Measurements from ENCODE around the gene SMAD5.

The SMAD5 gene

GRCh38 chr5:136198453-136198852, 65.8 kb downstream of the SMAD5 start:
- DNase-seq, result no peak

GRCh38 chr5:136199408-136199807, 66.8 kb downstream of the SMAD5 start:
- DNase-seq, result no peak

DNA sequence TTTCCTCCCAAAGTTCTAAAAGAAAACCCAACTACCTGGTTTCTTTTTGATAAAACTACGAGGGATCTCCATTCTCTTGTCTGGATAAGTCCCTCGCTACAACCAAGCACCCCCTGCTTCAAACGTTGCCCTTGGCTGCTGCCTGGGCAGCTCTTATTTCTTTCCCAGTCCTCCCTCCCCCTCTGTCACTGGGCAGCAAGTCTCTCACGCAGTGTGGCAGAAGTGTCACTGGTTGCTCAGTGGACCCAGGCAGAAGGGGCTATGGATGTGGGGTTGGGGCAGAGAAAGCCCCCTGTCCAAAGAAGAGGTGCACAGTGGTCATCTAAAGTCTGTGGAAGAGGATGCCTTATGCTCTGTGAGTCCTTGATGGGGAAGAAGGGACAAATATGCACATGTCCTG, 67.5 kb downstream of the SMAD5 start:
- no peak for DNase-seq

DNA sequence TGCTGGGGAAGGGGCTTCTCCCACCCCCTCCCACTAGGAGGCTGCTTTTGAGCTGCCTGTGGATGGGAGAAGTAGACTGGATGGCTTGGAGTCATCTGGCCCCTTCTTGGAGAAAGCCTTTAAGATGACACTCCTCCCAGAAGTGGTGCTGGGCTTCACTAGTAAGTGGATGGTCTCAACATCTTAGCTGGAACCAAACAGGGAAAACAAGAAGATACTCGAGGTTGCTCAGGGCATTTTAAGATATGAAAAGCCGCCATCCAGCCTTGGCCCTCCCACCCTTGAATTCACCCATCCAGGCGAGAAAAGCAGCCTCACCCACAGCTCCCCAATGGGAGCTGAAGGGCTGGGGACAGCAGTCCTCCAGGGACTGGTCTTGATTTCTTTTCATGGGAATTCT, 68.1 kb downstream of the SMAD5 start:
- DNase-seq, result no peak

GRCh38 chr5:136201870-136202269, 69.2 kb downstream of the SMAD5 start:
- no peak for DNase-seq

DNA sequence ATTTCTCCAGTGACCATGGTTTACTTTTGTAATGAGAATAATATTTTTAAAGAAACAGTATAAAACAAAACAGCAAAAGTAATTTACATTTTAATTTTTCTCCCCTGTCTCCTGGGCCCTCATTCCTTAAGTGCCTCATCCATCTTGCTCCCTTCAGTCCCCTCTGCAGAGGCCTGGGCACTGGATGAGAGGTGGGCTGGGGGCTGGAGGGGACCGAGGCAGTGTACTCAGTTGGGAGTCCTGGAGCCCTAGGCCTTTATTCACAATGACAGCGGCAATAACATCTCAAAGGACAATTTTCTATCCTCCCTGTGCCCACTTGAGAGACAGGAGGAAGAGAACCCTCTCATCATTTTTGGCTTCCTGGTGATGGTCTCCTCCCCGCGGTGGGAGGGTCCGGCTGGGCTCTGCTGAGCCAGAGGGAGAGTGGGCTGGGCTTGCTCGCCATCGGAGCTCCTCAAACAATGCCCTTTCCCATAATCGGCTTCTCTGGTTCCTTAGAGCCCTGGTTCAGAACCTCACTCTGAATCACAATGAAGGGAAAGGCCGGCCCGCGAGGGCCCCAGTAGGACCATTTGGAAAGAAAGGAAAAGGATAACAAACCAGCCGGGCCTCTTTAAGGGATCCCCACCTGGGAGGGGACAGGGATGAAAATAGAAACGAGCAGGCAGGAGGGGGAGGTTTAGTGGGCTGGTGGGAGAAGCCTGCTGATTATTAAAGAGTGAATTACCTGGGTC, 70.0 kb downstream of the SMAD5 start:
- DNase-seq, result no peak

- DNase-seq, result no peak
These were observed 70.8 kb downstream of the SMAD5 start for GRCh38 chr5:136203303-136203922.

- no peak for DNase-seq
These were observed 72.5 kb downstream of the SMAD5 start for GRCh38 chr5:136205061-136205702.

DNA sequence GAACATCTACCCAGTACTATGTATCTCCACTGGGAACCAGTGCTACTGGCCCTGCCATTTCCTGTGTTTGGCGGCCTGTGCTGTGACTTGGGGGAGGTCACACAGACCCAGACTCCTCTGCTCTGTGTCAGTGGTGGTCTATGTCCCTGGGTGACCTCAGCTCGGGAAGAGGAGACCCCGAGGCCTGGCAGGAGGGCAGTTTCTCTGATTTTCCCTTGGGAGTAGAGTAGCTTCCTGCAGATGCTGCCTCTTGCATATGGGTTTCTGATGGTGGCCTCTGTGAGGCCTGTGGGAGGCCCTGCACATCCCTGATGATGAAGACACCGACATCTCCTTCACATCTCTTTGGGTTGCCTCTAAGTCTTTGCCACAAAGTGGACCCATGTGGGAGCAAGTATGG, 73.3 kb downstream of the SMAD5 start:
- no peak for DNase-seq

- DNase-seq, result no peak
These were observed 73.7 kb downstream of the SMAD5 start for GRCh38 chr5:136206361-136206760.

DNA sequence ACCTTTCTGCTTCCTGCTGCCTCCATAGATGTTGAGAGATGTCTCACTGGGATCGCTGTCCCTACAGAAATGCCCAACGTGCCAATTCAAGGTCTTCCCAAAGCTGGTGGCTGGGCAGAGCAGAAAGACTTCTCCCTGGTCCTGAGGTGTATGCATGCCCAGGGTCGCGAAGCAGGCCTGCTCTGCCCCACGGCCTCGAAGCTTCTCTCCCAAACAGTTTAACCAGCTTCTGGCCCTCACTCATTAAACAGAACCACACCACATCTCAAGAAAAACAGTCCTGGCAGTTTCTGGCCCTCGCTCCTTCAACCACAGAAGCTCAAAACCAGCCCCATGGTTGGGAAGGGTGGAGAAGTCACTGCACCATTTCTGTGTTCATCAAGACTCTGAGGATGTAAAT, 75.0 kb downstream of the SMAD5 start:
- DNase-seq, result no peak

DNA sequence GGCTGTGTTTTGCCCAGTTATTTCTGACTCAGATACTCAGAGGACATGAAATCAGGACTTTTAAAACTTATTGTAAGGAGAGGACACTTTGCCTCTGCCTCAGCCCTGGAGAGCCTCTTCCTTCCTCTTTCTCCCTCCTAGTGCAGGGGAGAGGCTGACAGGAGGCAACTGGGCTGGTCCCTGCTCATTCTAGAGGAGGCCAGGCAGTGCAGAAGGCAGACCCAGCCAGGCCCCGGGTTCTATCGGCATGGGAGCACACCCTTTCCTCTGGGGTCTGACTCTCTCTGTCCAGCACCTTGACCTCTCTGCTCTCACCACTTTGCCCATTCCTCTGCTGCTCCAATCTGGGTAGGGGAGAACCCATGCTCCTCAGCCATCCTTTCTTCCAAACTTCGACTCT, 76.3 kb downstream of the SMAD5 start:
- no peak for DNase-seq

DNA sequence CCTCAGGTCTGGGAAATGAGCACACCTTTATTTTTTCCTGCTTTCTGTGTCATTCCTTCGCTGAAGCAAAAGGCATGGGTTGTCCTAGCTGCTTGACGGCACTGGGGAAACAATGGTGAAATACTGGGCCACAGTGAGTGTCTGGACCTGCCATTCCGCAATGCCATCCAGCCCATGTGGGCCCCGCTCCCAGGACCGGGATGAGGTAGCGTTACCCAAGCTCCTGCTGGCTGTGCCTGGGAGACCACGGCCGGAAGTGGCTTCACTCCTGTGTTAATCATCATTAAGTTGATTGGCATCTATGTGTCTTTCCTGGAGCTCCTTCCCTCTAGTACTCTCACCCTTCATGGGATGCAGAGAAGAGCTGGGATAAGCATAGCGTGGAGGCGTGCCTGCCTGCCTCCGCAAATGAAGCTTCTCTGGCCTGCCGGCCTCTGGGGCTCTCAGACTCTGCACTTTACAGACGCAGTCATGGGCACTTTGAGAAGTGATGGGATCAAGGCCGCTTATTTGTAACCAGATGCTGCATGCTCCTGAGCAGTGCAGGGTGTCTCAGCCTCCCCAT, 76.8 kb downstream of the SMAD5 start:
- DNase-seq, result no peak

GRCh38 chr5:136210259-136210658, 77.6 kb downstream of the SMAD5 start:
- DNase-seq, result no peak

GRCh38 chr5:136211282-136212040, 78.8 kb downstream of the SMAD5 start:
- no peak for DNase-seq

GRCh38 chr5:136212252-136212721, 79.6 kb downstream of the SMAD5 start:
- DNase-seq, result peak; percentile 42

GRCh38 chr5:136213919-136214493, 81.4 kb downstream of the SMAD5 start:
- DNase-seq, result no peak

- no peak for DNase-seq
These were observed 83.2 kb downstream of the SMAD5 start for GRCh38 chr5:136215812-136216211.

DNA sequence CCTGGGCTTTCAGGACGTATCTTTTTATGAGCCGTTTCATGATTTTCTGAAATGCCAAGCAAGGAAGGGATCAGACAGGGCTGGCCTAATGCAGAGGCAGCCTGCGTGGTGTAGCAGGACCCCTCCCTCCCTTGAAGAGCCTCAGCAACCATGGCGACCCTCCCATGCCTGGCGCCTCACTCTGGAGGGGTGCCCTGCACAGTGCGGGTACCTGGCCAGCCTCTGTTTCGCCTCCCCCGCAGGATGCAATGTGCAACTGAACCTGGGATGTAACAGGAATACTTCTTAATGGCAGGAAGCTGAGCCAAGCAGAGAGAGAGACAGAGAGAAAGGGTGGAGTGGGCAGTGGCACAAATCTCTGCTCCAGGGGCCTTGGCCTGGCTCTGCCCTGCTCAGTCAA, 83.6 kb downstream of the SMAD5 start:
- DNase-seq, result no peak

DNA sequence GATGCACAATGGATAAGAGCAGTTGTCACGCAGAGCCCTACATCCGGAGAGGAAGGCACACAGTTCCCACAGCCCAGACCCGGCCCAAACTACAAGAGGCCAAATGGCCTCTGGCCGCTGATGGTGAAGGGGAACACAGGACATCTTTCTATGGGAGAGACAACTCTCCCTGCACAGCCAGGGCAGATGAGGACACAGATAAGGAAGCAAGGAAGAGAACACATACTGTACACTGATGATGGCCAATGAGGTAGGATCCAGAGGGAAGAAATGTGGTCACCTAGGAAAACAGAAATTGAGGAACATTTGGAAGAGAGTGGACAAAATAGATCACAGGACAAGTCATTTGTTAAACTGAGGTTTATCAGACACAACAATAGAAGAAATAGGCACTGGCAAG, 88.7 kb downstream of the SMAD5 start:
- DNase-seq, result no peak

GRCh38 chr5:136222580-136223235, 90.1 kb downstream of the SMAD5 start:
- DNase-seq, result no peak

- DNase-seq, result no peak
These were observed 93.2 kb downstream of the SMAD5 start for GRCh38 chr5:136225796-136226195.
